Measurements from ENCODE around the gene OSBPL9. TPM values are rescaled to one million over a fixed set of nuclear protein-coding genes. Genes with fewer than 3 reads are reported as not detected.
"Not testable (repeated sequence)": the region's sequence is repeated elsewhere in the genome, so short reads cannot be mapped to it uniquely, and the experiment has no call there.

The OSBPL9 gene
- total and polyA plus RNA-seq, 2 donors (not counting 1 experiment from before 2014, with no cell fraction given) = 23.1 to 59.6 TPM

DNA sequence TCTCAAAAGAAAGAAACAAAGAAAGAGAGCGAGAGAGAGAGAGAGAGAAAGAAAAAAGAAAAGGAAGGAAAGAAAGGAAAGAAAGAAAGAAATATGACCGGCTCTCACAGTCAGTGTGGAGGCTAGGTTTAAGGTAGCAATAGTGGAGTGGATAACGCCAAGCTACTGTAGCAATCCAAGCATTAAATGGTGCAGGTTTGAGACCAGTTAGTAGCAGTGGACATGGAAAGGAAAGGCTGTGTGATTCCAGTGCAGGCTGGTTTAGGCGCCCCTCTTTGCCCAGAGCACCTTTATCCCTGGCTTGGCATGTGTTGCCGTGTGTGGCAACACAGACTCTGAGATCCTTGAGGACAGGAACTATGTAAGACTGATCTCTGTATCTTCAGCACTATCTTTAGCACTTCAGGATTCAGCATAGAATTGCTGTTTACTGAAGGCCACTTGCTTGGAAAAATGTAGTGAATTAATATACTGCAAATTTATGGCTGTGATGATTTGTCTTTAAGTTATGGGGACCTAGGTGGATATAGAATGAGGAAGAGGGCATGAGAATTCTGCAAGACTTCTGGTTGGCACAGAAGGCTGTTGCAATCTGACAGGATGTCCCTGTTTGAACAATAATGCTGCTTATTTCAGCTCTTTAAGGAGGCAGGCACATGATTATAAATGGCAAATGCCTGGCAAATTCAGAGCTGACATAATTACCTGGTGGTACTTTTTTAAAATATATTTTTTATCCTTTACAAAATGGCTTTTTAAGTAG is 10.8 kb upstream of the OSBPL9 start:
- Histone ChIP-seq H3K9ac (ENCODE audit: low read length) (no peak overlapping the region), H2AFZ (ENCODE audit: insufficient read depth, low read depth, low read length, poor library complexity, severe bottlenecking) (no peak overlapping the region), H3K9me3 (ENCODE audit: control extremely low read depth in 1 of 3, control insufficient read depth in 2 of 3, insufficient read depth in 1 of 3, low read length in 2 of 3) (no peaks in the 10 kb centered on the region), H3K4me1 (ENCODE audit: control insufficient read depth in 2 of 2, insufficient read depth in 2 of 2, low read length in 2 of 2) (no peaks in the 10 kb centered on the region), H4K20me1 (ENCODE audit: control insufficient read depth, insufficient read depth, low read length, poor library complexity, severe bottlenecking) (no peaks in the 10 kb centered on the region), H3K4me2 (replicated peaks; ENCODE audit: low read depth, low read length, poor library complexity, severe bottlenecking) (no peak overlapping the region), H3K27me3 (replicated peaks in 1 of 4; ENCODE audit: control extremely low read depth in 1 of 4, control insufficient read depth in 3 of 4, insufficient read depth in 4 of 4, low read length in 3 of 4) (peaks cover 0 to 3% (median 0%) of the 10 kb centered on the region in 4 experiments), H3K4me3 (ENCODE audit: control extremely low read depth in 1 of 5, extremely low read depth in 1 of 5, insufficient read depth in 1 of 5, low read depth in 2 of 5, low read length in 4 of 5) (no peak overlapping the region), H3K36me3 (replicated peaks in 1 of 2; ENCODE audit: control extremely low read depth in 1 of 2, control insufficient read depth in 1 of 2, extremely low read depth in 1 of 2, insufficient read depth in 2 of 2, low read length in 1 of 2) (no peaks in the 10 kb centered on the region), H3K27ac (ENCODE audit: low read length in 2 of 2) (no peak overlapping the region), H3K79me2 (ENCODE audit: control insufficient read depth, insufficient read depth, low read length) (no peaks in the 10 kb centered on the region)
- ATAC-seq (ENCODE audit: low read depth) = no peak
- ChIA-PET CTCF (no interaction called here), POLR2A (no interaction called here)
- H3K9me3 Mint-ChIP-seq (ENCODE audit: insufficient read depth) = no peaks in the 10 kb centered on the region
- H3K27ac Mint-ChIP-seq = no peak overlapping the region
- H3K4me1 Mint-ChIP-seq = no peaks in the 10 kb centered on the region
- intact Hi-C loops (cut with micrococcal nuclease) = no loop called here
- TF ChIP-seq EZH2 (IDR thresholded peaks at IDR 0.05; ENCODE audit: borderline replicate concordance, insufficient read depth, low read depth, low read length, poor library complexity, severe bottlenecking) = no peak
- TF ChIP-seq, protein P1, sequence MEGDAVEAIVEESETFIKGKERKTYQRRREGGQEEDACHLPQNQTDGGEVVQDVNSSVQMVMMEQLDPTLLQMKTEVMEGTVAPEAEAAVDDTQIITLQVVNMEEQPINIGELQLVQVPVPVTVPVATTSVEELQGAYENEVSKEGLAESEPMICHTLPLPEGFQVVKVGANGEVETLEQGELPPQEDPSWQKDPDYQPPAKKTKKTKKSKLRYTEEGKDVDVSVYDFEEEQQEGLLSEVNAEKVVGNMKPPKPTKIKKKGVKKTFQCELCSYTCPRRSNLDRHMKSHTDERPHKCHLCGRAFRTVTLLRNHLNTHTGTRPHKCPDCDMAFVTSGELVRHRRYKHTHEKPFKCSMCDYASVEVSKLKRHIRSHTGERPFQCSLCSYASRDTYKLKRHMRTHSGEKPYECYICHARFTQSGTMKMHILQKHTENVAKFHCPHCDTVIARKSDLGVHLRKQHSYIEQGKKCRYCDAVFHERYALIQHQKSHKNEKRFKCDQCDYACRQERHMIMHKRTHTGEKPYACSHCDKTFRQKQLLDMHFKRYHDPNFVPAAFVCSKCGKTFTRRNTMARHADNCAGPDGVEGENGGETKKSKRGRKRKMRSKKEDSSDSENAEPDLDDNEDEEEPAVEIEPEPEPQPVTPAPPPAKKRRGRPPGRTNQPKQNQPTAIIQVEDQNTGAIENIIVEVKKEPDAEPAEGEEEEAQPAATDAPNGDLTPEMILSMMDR (IDR thresholded peaks at IDR 0.05) = no peak
- H3K4me3 Mint-ChIP-seq = no peak overlapping the region
- DNase-seq = no peak
- WGBS (ENCODE audit: insufficient coverage) = 88% methylated on average over 5 of the region's 5 CpGs
- peaks cover under 1% of the 10 kb centered on the region for H3K27me3 Mint-ChIP-seq

DNA sequence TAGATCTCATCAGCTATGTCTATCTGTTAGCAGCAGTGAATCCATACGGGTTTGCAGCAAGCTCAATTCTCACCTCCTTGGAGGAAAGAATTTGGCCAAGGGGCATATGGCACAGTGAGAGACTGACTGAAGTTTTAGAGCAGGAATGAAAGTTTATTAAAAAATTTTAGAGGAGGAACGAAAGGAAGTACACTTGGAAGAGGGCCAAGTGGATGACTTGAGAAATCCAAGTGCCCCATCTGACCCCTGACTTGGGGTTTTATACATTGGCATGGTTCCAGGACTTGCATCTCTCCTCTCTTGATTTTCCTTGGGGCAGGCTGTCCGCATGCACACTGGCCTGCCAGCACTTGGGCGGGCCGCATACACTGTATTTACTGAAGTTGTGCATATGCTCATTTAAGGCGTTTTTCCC is 9.2 kb upstream of the OSBPL9 start:
- CTCF ChIA-PET = interaction anchor here (0.8 kb wide), 1 partner anchor 7 kb away, joined by 4 read pairs; no protein-coding TSS in a partner anchor
- intact Hi-C loops (cut with micrococcal nuclease) = no loop called here
- H3K27ac ChIP-seq (ENCODE audit: low read length in 2 of 2) = no peak overlapping the region
- no peaks in the 10 kb centered on the region for H3K79me2 ChIP-seq (ENCODE audit: control insufficient read depth, insufficient read depth, low read length)
- no peaks in the 10 kb centered on the region for H3K4me1 Mint-ChIP-seq
- no peak overlapping the region for H3K9ac ChIP-seq (ENCODE audit: low read length)
- H3K9me3 Mint-ChIP-seq (ENCODE audit: insufficient read depth) = no peaks in the 10 kb centered on the region
- ATAC-seq (ENCODE audit: low read depth) (no peak), DNase-seq (no peak)
- no peak overlapping the region for H3K27ac Mint-ChIP-seq
- H3K36me3 ChIP-seq (replicated peaks in 1 of 2; ENCODE audit: control extremely low read depth in 1 of 2, control insufficient read depth in 1 of 2, extremely low read depth in 1 of 2, insufficient read depth in 2 of 2, low read length in 1 of 2) = no peaks in the 10 kb centered on the region
- peaks cover 0 to 3% (median 0%) of the 10 kb centered on the region in 4 experiments for H3K27me3 ChIP-seq (replicated peaks in 1 of 4; ENCODE audit: control extremely low read depth in 1 of 4, control insufficient read depth in 3 of 4, insufficient read depth in 4 of 4, low read length in 3 of 4)
- no peaks in the 10 kb centered on the region for H4K20me1 ChIP-seq (ENCODE audit: control insufficient read depth, insufficient read depth, low read length, poor library complexity, severe bottlenecking)
- H3K9me3 ChIP-seq (ENCODE audit: control extremely low read depth in 1 of 3, control insufficient read depth in 2 of 3, insufficient read depth in 1 of 3, low read length in 2 of 3) = no peaks in the 10 kb centered on the region
- no peaks in the 10 kb centered on the region for H3K4me1 ChIP-seq (ENCODE audit: control insufficient read depth in 2 of 2, insufficient read depth in 2 of 2, low read length in 2 of 2)
- H3K27me3 Mint-ChIP-seq = peaks cover 3% of the 10 kb centered on the region
- POLR2A ChIA-PET = no interaction called here
- H2AFZ ChIP-seq (ENCODE audit: insufficient read depth, low read depth, low read length, poor library complexity, severe bottlenecking) = no peak overlapping the region
- no peak for TF ChIP-seq EZH2 (IDR thresholded peaks at IDR 0.05; ENCODE audit: borderline replicate concordance, insufficient read depth, low read depth, low read length, poor library complexity, severe bottlenecking)
- TF ChIP-seq, protein P1 (IDR thresholded peaks at IDR 0.05) = no peak
- no peak overlapping the region for H3K4me3 ChIP-seq (ENCODE audit: control extremely low read depth in 1 of 5, extremely low read depth in 1 of 5, insufficient read depth in 1 of 5, low read depth in 2 of 5, low read length in 4 of 5)
- WGBS (ENCODE audit: insufficient coverage) = 79% methylated on average over 3 of the region's 6 CpGs
- no peak overlapping the region for H3K4me2 ChIP-seq (replicated peaks; ENCODE audit: low read depth, low read length, poor library complexity, severe bottlenecking)
- no peak overlapping the region for H3K4me3 Mint-ChIP-seq

DNA sequence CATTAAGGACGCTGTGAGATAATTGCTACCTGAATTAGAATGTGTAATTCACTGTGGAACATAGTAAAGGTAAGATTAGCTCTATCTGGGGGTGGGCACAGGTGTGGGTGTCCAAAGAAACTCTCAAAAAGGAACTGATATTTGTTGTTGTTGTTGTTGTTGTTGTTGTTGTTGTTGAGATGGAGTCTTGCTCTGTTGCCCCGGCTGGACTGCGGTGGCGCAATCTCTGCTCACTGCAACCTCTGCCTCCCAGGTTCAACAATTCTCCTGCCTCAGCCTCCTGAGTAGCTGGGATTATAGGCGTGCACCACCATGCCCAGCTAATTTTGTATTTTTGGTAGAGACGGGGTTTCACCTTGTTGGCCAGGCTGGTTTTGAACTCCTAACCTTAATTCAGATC is 6.8 kb upstream of the OSBPL9 start:
- CTCF ChIA-PET = interaction anchor here (0.6 kb wide), 1 partner anchor 116 kb away, joined by 3 read pairs; no protein-coding TSS in a partner anchor
- H3K4me1 Mint-ChIP-seq; H4K20me1 ChIP-seq (ENCODE audit: control insufficient read depth, insufficient read depth, low read length, poor library complexity, severe bottlenecking); H3K36me3 ChIP-seq (replicated peaks in 1 of 2; ENCODE audit: control extremely low read depth in 1 of 2, control insufficient read depth in 1 of 2, extremely low read depth in 1 of 2, insufficient read depth in 2 of 2, low read length in 1 of 2); H3K79me2 ChIP-seq (ENCODE audit: control insufficient read depth, insufficient read depth, low read length); H2AFZ ChIP-seq (ENCODE audit: insufficient read depth, low read depth, low read length, poor library complexity, severe bottlenecking); DNase-seq; H3K9ac ChIP-seq (ENCODE audit: low read length); intact Hi-C loops (cut with micrococcal nuclease); H3K27ac ChIP-seq (ENCODE audit: low read length in 2 of 2); H3K27me3 ChIP-seq (replicated peaks in 1 of 4; ENCODE audit: control extremely low read depth in 1 of 4, control insufficient read depth in 3 of 4, insufficient read depth in 4 of 4, low read length in 3 of 4); H3K4me3 ChIP-seq (ENCODE audit: control extremely low read depth in 1 of 5, extremely low read depth in 1 of 5, insufficient read depth in 1 of 5, low read depth in 2 of 5, low read length in 4 of 5); H3K9me3 Mint-ChIP-seq (ENCODE audit: insufficient read depth); H3K9me3 ChIP-seq (ENCODE audit: control extremely low read depth in 1 of 3, control insufficient read depth in 2 of 3, insufficient read depth in 1 of 3, low read length in 2 of 3); H3K4me2 ChIP-seq (replicated peaks; ENCODE audit: low read depth, low read length, poor library complexity, severe bottlenecking); H3K27ac Mint-ChIP-seq; H3K4me1 ChIP-seq (ENCODE audit: control insufficient read depth in 2 of 2, insufficient read depth in 2 of 2, low read length in 2 of 2); H3K4me3 Mint-ChIP-seq; H3K27me3 Mint-ChIP-seq; ATAC-seq (ENCODE audit: low read depth): not testable (repeated sequence)
- POLR2A ChIA-PET = interaction anchor here (0.7 kb wide), 1 partner anchor 78 kb away, joined by 3 read pairs; no protein-coding TSS in a partner anchor
- 100% methylated on average over 1 of the region's 6 CpGs for WGBS (ENCODE audit: insufficient coverage)

Data from B cell (primary cell).